ENCODE results near the gene SMAGP. TPM values are rescaled to one million over a fixed set of nuclear protein-coding genes. Genes with fewer than 3 reads are reported as not detected.
"Not testable (repeated sequence)": the region's sequence is repeated elsewhere in the genome, so short reads cannot be mapped to it uniquely, and the experiment has no call there.

The SMAGP gene
- total RNA-seq, 4 donors from 2014 or later: 3.0 to 10.5 (median 4.8) TPM

DNA sequence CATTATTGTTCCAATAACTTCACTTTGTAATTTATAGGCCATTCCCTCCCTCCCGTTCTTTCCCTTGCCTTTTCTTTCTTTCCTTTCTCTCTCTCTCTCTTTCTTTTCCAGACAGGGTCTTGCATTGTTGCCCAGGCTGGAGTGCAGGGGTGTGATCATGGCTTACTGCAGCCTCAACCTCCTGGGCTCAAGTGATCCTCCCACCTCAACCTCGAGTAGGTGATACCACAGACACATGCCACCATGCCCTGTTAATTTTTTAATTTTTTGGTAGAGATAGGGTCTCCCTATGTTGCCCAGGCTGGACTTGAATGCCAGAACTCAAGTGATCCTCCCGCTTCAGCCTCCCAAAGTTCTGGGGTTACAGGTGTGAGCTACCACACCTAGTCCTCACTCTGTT, 45.6 kb downstream of the SMAGP start:
- no peaks in the 10 kb centered on the region for H3K9me3 ChIP-seq
- DNase-seq: no peak
- H3K27me3 ChIP-seq: no peaks in the 10 kb centered on the region
- H3K4me3 ChIP-seq (replicated peaks in 1 of 3): no peak overlapping the region
- peaks cover 0 to under 1% of the 10 kb centered on the region in 2 donors for H3K4me1 ChIP-seq
- TF ChIP-seq POLR2A (IDR thresholded peaks at IDR 0.05): no peak
- TF ChIP-seq, protein P1, sequence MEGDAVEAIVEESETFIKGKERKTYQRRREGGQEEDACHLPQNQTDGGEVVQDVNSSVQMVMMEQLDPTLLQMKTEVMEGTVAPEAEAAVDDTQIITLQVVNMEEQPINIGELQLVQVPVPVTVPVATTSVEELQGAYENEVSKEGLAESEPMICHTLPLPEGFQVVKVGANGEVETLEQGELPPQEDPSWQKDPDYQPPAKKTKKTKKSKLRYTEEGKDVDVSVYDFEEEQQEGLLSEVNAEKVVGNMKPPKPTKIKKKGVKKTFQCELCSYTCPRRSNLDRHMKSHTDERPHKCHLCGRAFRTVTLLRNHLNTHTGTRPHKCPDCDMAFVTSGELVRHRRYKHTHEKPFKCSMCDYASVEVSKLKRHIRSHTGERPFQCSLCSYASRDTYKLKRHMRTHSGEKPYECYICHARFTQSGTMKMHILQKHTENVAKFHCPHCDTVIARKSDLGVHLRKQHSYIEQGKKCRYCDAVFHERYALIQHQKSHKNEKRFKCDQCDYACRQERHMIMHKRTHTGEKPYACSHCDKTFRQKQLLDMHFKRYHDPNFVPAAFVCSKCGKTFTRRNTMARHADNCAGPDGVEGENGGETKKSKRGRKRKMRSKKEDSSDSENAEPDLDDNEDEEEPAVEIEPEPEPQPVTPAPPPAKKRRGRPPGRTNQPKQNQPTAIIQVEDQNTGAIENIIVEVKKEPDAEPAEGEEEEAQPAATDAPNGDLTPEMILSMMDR (IDR thresholded peaks at IDR 0.05): no peak
- WGBS, 2 donors: 92 to 93% methylated on average over 3 of the region's 3 CpGs
- no peaks in the 10 kb centered on the region for H3K36me3 ChIP-seq
- intact Hi-C loops (cut with DNase I): no loop called here
- H3K27ac ChIP-seq: no peak overlapping the region

DNA sequence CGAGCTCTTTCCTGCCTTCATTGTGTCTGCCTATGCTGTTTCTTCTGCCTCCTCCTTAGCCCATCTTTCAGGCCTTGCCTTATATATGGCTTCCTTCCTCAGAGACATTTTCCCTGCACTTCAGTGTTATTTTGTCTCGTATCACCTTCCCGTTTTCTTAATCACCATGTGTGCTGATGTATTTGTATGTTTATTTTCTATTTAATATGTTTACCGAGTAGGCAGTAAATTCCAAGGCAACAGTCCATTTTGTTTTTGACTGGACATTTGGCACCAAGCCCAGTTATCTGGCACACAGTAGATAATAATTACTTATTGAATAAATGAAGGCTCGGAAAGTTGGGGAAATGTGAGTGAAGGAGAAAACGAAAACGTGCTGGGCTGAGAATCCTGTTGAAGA, 47.8 kb downstream of the SMAGP start:
- no peak overlapping the region for H3K4me3 ChIP-seq (replicated peaks in 1 of 3)
- no peaks in the 10 kb centered on the region for H3K36me3 ChIP-seq
- no peaks in the 10 kb centered on the region for H3K9me3 ChIP-seq
- no peak overlapping the region for H3K27ac ChIP-seq
- H3K4me1 ChIP-seq: peaks cover 11 to 13% of the 10 kb centered on the region in 2 donors
- WGBS, 2 donors: 68 to 70% methylated on average over 7 of the region's 7 CpGs
- intact Hi-C loops (cut with DNase I): no loop called here
- no peaks in the 10 kb centered on the region for H3K27me3 ChIP-seq
- no peak for TF ChIP-seq POLR2A (IDR thresholded peaks at IDR 0.05)
- TF ChIP-seq, protein P1 (IDR thresholded peaks at IDR 0.05): no peak
- DNase-seq: no peak

DNA sequence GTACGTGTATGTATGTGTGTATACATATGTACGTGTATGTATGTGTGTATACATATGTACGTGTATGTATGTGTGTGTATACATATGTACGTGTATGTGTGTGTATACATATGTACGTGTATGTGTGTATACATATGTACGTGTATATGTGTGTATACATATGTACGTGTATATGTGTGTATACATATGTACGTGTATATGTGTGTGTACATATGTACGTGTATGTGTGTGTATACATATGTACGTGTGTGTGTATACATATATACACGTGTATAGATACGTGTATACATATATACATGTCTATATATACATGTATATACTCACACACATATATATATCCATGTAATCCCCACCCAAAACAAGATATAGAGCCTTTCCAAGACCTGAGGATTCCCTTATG, 50.4 kb downstream of the SMAGP start:
- H3K36me3 ChIP-seq; H3K27ac ChIP-seq; intact Hi-C loops (cut with DNase I); H3K27me3 ChIP-seq; H3K9me3 ChIP-seq; DNase-seq; H3K4me3 ChIP-seq (replicated peaks in 1 of 3): not testable (repeated sequence)
- H3K4me1 ChIP-seq: peaks cover 13 to 20% of the 10 kb centered on the region in 2 donors
- 89 to 91% methylated on average over 12 of the region's 12 CpGs for WGBS, 2 donors

DNA sequence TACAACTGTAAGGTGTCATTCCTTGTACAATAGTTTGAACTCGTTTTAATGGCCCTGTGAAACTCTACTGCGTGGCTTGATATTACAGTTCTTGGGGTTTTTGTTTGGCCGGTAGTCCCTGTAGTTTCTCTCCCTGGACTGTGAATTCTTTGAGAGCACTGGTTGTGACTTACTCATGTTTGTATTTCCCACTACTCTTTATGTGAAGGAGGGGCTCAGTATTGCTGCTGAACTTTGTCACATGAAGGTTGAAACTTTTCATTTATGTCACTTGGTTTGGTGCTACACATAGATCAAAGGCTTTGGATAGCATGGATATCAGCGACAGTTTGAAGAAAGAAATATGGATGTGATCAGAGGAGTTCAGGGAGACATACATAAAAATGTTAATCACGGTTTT, 50.9 kb downstream of the SMAGP start:
- Histone ChIP-seq H3K36me3 (no peaks in the 10 kb centered on the region), H3K27me3 (no peaks in the 10 kb centered on the region), H3K9me3 (no peaks in the 10 kb centered on the region), H3K4me1 (peaks cover 13 to 20% of the 10 kb centered on the region in 2 donors), H3K4me3 (replicated peaks in 1 of 3) (no peak overlapping the region), H3K27ac (peak overlapping the region in 1 of 3 donors; percentile 97)
- DNase-seq: no peak
- TF ChIP-seq, protein P1 (IDR thresholded peaks at IDR 0.05): no peak
- TF ChIP-seq POLR2A (IDR thresholded peaks at IDR 0.05): no peak
- WGBS, 2 donors: 74 to 80% methylated on average over 5 of the region's 5 CpGs
- intact Hi-C loops (cut with DNase I): no loop called here

DNA sequence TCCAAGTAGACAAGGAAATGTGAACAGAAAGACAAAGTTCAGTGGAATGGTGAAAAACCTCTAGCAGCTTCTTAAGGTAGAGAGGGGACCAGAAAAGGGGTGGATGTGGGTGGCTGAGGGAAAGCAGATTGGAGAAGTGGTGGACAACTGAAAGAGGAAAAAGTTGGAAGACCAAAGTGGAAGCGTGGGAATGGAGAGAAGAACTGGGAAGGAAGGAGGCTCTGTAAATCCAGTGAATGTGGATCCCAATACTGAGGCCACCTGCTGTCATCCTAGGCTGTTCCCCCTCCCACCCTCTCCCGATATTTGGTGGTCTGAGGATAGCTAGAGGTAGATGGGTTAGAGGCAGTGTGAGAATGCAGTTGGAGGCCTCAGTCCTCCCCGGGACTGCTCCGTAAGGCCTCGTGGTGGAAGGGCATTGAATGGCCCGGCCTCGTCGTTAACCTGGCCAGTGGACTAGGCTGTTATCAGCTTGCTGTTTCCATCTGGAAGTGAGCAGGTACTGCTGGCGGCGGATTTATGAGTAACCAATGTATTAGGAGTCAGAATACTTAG, 51.5 kb downstream of the SMAGP start:
- Histone ChIP-seq H3K4me3 (replicated peaks in 1 of 3) (peak overlapping the region in 2 of 3 donors; percentile 38 to 79), H3K27me3 (no peaks in the 10 kb centered on the region), H3K27ac (peak overlapping the region; percentile 94 to 99 (median 97)), H3K36me3 (no peaks in the 10 kb centered on the region), H3K9me3 (no peaks in the 10 kb centered on the region), H3K4me1 (peaks cover 13 to 20% of the 10 kb centered on the region in 2 donors)
- 57 to 64% methylated on average over 10 of the region's 10 CpGs for WGBS, 2 donors
- intact Hi-C loops (cut with DNase I): no loop called here
- no peak for DNase-seq
- TF ChIP-seq, protein P1 (IDR thresholded peaks at IDR 0.05): no peak
- TF ChIP-seq POLR2A (IDR thresholded peaks at IDR 0.05): no peak

Measured in thyroid gland (tissue), 4 donors.